HG03135 (cell line): ENCODE measurements around the gene POLD4.

Experiments used
- ATAC-seq: cut with Tn5 transposase; IDR thresholded peaks from one replicate; pipeline ENCODE4 v1.9.1; 2021; ENCODE audit warnings: mild to moderate bottlenecking, moderate library complexity; ENCODE audit not compliant: unreplicated experiment

Gene POLD4

GRCh38 chr11:67303132-67303834, 50.1 kb downstream of the POLD4 start, which contains the start of gene SSH3:
TSS of gene SSH3 (plus strand) at chr11:67303530. CDS start at chr11:67303626, 96 bp downstream.
- ATAC-seq = no peak

- ATAC-seq = no peak
Observed at GRCh38 chr11:67302571-67303131, 50.7 kb downstream of the POLD4 start.

- ATAC-seq = no peak
Observed at GRCh38 chr11:67301951-67302516, 51.3 kb downstream of the POLD4 start.

- ATAC-seq = no peak
Observed at GRCh38 chr11:67301313-67301921, 51.9 kb downstream of the POLD4 start.
